ENCODE results near the gene VPS37B.

DNA sequence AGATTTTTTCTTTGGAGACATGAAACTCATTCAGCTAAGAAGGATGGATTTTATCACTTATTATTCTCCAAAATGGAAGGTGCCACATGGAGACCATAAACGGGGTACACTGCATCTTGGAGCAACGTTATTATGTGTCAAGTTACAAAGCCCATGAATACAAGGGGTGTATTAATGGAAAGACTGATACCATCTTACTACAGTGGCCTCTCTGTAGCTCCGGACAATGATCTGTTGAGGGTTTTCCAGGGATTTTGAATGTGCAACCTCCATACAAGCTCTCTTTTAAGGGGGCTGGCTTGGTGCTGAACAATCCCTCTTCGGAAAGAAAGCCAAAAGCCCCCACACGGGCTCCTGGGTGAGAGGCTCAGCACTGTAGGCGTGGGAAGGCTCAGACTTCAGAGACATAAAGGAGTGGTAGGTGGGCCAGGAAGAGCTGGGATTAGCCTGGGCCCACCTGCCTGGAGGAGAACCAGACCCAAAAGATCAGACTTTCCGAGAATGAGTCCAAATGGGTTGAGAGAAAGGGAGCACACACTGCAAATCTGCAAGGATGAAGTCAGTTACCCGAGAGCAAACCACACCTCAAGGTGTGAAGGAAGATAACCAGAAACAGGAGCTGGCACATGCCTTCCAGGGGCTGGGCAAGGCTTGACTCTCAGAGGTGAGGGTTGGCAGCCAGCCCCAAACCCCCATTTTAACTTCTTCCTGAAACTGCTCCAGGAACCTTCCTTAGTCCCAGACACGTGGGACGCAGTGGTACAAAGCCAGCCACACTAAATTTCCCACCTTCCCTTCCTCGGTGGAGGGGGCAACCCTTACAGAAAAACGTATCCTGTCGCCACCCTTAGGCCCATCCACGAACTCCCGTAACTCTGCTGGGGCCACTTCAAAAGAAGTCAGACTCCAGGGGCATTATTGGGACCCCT, 1.5 kb downstream of the VPS37B start:
- no peak for TF ChIP-seq YY1 (IDR thresholded peaks at IDR 0.05; ENCODE audit: insufficient read depth, insufficient read length)
- no peak for TF ChIP-seq ZNF274 (IDR thresholded peaks at IDR 0.05; ENCODE audit: low read depth, low read length)
- no peak for TF ChIP-seq SUZ12 (IDR thresholded peaks at IDR 0.05; ENCODE audit: extremely low read depth, insufficient read depth, insufficient read length)
